Activated CD4-positive, alpha-beta T cell treated with anti-CD3 and anti-CD28 coated beads, Interleukin-10, Interleukin-2, amounts not matched to agents 100 ng/mL and 50 ng/mL, durations not matched to agents 16 hours and 8 hours (primary cell): ENCODE measurements around the gene EXOC3L1.

Experiments used
- DNase-seq: peaks from one replicate; pipeline ENCODE4 v3.0.0-alpha.2; 2020

Gene EXOC3L1

DNA sequence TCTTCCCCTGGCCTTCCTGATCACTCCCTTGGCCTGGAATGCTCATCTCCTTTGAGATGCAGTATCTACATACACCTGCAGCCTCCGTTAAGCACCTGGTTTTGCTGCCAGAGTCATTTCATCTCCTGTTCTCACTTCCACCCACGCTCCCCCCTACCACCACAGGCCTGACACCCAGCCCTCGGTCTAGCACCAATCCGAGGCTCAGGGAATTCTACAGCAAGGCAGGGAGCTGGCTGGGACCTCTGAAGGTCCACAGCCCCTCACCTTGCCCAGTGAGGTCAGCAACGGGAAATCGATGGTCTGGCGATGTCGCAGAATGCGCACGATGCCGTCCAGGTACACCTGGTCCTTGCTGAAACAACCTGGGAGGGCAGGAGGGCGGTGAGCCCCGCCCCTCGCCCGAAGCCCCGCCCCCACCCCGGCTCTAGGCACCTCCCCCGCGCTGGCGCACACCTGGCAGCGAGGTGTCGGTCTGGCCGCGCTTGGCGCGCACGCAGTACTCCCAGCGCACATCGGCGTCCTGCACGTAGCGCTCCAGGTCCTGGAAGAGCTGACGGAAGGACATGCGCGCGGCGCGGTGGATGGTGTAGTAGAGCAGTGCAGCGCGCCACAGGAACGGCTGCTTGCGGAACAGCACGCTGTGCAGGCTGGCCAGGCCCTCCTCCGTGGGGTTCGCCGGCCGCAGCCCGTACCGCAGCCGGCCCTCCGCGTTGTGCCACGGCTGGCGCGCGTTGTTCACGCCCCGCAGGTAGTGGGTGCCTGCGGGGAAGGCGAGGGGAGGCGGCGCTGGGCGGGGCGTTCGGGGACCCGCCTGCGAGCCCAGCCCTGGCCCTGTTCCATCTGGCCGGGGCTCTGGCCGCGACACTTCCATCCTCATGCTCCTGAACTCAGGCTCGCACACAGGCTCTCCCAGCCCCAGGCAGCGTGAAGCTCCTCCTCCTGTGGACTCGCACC is 11.9 kb downstream of the EXOC3L1 start:
- peak; percentile 59 for DNase-seq

DNA sequence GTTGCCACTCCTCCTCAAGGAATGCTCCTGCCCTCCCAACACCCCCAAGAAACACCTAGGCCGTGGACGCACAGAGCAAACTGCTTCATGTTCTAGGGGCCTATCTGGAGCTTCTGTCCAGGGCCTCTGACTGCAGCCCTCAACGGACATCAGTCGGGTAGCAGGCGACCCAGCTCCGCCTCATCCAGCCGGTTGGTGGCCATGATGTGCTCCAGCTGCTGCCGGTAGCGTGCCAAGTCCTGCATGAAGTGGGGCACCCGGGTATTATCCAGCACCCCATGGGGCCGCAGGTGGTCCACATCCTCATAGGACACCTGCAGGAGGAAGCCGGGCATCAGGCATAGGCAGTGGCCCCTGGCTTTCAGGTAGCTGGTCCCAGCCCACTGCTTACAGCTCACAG is 13.3 kb downstream of the EXOC3L1 start:
- DNase-seq, result no peak

DNA sequence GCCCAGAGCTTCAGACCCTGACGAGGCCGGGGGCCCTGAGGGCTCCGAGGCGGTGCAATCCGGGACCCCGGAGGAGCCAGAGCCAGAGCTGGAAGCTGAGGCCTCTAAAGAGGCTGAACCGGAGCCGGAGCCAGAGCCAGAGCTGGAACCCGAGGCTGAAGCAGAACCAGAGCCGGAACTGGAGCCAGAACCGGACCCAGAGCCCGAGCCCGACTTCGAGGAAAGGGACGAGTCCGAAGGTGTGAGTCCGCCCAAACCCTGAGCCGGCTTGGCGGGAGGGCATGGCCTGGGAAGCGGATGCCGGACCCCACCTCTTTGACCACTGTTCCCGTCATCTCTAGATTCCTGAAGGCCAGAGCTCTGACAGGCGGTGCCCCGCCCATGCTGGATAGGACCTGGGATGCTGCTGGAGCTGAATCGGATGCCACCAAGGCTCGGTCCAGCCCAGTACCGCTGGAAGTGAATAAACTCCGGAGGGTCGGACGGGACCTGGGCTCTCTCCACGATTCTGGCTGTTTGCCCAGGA is 15.2 kb downstream of the EXOC3L1 start:
- DNase-seq, result no peak

DNA sequence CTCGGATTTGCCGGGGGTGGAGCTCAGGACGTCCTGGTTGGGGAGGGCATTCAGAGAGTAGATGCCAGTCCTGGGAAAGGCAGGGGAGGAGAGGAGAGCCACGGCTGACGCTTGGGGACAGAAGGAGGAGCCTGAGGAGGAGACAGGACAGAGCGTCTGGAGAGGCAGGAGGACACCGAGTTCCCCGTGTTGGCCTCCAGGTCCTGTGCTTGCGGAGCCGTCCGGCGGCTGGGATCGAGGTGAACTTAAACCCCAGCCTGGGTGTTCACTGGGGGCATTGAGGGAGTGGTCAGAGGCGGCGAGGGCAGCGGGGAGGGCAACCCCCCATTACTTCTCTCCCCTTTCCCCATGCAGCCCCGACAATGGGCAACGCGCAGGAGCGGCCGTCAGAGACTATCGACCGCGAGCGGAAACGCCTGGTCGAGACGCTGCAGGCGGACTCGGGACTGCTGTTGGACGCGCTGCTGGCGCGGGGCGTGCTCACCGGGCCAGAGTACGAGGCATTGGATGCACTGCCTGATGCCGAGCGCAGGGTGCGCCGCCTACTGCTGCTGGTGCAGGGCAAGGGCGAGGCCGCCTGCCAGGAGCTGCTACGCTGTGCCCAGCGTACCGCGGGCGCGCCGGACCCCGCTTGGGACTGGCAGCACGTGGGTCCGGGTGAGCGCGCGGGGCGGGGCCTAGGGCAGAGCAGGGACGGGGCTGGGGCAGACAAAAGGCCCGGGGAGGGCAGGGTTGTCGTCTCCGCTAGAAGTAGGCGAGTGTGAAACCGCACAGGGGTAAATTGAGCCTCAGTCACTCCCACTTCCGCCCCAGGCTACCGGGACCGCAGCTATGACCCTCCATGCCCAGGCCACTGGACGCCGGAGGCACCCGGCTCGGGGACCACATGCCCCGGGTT is 15.9 kb downstream of the EXOC3L1 start:
- DNase-seq, result peak; percentile 81

DNA sequence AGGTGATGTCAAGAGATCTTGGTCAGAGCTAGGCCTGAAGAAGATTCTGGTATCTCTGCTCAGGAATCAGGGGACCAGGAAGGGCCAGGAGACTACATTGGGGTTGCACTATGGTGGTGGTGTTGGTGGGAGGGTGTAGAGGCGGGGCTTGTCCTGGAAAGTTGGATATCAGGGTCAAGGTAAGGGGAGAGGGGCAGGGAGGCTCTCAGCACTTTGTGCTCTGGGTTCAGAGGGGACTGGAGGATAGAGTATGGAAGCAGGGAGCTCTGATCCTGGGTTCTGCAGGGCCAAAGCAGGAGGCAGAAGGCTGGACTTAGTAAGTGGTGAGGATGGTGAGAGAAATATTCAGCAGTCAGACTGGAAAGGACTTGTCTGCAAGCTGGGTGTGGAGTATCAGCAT is 16.6 kb downstream of the EXOC3L1 start:
- no peak for DNase-seq

DNA sequence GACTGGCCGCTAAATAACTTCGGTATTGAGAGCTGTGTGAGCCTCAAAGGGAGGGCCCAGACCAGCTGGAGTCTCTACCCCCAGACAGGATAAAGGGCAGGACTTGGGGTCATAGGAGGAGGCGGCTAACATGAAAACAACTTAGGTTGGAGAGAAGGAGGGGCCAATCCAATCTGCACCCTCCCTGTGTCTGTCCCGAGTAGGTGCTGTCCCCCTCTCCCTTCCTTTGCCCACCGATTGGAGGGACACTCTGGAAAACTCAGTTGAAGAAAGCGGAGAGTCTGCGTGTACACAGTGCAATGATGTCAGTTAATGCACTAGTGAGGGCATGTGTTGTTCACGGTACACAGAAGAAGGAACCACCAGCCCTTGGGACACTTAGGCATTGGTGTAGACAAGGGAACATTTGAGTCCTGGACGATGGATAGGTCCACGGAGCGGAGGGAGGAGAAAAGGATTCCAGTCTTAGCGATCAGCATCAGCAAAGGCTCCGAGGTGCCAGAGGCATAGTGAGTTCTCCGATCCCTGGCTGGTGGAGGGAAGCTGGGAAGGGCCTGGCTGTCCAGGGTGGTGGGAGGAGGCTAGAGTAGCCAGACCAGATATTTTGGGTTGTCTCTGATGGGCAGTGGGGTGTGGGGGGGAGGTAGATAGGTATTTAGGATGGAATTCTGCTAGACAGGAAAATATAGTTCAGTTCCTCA is 18.8 kb downstream of the EXOC3L1 start:
- no peak for DNase-seq

DNA sequence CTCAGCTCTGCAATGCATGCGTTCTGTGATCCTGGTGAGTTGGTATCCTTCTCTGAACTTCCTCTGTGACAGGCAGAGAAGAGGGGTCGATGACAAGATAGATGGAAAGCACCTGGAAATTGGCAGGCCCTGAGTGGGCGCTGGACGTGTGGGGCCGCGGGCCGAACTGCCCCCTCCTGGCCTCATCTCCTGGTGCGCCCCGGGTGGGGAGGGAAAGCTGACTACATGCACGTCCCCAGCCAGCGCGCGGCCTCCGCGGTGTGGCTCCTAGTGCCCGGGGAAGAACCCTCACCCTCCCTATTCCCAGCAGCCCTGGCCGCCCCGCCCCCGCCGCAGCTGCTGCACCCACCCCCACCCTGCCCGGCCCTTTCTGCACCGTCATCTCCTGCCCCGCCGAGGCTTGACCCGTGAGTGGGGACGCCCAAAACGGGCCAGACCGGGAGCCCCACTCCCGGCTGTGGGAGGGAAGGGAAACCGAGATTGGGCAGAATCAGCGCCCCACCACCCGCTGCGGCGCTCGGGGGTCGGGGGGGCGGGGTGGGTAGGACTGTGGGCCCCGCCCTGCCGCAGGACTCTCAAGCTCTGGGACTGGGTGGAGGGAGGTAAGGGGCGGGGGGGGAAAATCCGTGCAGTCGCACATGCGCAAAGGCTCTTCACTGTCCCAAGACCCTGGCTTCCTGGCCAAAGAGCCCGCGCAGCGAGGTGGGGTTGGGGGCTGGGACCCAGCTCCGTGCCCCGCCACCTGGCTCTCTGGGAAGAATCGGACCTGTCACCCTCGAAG is 19.6 kb downstream of the EXOC3L1 start, which contains the start of gene NOL3:
Gene NOL3, plus strand, starts transcription at position 371 of the 781 bp plus-strand sequence.
- DNase-seq, result peak; percentile 68

DNA sequence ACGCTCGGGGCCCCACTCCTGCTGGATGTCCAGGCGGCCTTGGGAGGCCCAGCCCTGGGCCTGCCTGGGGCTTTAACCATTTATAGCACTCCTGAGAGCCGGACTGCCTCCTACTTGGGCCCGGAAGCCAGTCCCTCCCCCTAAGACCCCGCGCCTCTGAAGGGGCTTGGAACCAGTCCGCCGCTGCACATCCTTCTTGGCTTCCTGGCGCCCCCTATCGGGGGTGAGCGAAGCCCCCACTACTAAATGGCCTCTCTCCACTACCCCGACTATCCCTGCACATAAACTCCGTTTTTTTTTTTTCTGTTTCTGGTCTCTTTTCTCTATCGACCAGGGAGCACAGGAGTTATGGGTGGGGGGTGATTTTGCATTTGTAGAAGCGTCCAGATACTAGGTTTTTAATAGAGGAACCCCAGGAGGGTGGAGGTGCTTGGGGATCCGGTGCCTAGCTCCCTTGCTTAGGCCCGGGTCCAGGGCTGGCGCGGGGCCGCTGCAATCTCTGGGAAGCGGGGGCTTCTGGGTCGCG is 20.2 kb downstream of the EXOC3L1 start:
- DNase-seq, result peak; percentile 64

DNA sequence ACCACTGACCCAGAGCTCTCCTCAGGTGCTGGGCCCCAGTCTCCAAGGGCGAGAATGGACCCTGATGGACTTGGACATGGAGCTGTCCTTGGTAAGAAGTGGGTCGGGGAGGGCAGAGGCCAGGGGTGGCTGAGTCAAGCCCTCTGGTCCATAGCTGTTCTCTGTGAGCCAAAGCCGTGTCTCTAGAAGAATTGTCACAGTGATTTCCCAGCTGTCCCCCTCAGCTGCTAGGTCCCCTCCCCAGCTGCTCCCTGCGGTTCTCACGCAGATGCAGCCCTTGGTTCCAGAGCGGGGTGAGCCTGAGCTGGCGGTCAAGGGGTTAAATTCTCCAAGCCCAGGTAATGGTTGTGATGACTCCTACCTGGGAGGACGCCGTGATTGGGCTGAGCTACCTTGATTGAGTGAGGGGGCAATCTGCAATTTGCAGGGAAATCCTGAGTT is 20.9 kb downstream of the EXOC3L1 start:
- DNase-seq, result no peak

DNA sequence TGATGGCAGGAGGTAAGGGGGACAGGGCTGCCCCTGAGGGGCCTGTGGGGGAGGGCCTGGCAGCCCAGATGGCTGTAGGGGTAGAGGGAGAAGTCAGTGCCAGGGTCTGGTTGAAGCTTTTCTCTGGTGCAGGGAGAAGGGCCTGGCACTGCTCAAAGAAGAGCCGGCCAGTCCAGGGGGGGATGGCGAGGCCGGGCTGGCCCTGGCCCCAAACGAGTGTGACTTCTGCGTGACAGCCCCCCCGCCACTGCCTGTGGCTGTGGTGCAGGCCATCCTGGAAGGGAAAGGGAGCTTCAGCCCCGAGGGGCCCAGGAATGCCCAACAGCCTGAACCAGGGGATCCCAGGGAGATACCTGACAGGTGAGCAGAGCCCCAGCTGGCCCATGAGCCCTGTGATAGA is 22.3 kb downstream of the EXOC3L1 start:
- DNase-seq, result no peak

DNA sequence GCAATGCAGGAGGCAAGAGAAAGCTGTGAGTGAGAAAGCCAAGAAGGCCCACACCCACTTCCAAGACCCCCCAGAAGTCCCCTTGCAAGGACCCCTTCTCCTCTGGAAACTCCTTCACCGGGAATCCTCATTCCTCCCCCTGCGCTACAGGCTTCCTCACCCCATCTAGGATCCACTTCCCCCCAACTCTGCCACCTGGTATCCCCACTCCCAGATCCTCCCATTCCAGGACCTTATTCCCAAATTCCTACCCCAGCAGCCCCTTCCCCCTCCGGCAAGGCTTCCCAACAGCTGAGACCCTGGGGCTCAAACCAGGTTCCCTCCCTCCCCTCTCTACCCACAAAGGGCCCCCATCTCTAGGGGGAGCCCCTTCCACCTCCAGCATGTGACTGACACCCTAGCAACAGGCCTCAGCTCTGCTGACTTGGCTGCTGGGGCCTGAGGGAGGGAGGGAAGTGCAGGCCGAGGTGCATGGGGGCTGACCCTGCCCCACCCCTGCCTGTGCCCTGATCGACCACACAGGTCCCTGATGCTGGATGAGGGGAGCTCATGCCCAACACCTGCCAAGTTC is 23.3 kb downstream of the EXOC3L1 start:
- no peak for DNase-seq

DNA sequence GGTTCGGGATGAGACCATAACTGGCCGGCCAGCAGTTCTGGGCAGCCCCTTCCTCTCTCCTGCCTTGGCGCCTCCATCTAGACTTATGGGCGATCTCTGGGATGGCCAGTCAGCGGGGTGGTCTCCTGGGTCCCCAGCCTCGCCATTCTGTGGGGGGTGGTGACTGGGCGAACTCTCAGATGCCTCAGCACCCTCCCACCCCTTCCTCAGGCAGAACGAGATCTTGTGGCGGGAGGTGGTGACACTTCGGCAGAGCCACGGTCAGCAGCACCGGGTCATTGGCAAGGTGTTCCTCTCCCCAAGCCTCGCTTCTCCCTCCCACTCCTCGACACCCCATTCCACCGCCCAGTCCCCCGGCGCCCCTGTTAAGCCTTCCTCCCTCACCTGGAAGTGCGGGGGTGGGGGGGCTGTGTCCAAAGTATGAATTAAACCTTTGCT is 23.8 kb downstream of the EXOC3L1 start:
- no peak for DNase-seq

DNA sequence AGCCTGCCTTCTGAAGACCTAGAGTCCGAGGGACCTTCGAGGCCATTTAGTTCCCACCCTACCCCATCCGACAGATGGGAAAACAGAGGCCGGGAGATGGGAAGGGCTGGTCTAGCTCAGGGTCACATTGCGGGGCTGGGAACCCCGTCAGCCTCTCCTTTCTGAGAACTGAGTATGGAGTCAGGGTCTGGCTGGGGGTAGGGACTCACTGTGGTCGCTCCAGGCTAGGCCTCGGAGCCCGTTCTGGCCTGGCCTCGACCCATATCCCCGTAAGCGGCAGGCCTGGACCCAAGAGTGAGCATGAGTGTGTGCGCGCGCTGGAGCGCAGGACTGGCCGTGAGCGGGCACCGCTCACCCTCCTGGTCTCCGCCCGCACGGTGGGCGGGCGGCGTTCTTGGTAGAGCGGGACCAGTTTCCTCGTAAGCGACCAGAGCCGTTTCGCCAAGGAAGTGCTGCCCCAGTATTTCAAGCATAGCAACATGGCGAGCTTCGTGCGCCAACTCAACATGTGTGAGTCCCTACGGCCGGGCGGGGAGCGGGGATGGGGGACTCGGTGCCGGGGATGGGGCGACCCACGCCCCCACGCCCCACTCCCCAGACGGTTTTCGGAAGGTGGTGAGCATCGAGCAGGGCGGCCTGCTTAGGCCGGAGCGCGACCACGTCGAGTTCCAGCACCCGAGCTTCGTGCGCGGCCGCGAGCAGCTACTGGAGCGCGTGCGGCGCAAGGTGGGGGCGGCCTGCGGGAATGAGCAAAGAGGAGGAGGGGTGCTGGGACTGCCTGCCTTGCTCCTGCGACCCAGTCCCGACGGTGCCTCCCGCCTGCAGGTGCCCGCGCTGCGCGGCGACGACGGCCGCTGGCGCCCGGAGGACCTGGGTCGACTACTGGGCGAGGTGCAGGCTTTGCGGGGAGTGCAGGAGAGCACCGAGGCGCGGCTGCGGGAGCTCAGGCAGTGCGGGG is 24.5 kb downstream of the EXOC3L1 start:
- DNase-seq, result no peak

DNA sequence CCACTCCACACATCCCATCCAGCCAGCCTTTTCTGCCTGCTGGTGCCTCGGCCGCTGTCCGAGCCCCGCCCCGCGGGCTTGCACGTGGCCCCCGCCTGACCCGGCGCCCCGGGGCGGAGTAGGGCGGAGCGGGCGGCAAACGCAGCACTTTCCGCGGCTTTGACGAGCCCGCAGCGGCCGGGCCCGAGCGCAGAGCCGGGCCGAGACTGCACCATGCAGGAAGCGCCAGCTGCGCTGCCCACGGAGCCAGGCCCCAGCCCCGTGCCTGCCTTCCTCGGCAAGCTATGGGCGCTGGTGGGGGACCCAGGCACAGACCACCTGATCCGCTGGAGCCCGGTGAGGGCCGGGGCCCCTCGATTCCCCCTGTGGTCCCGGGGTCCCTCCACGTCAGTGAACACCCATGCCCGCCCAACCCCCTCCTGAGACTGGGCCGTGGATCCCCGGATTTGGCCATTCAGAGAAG is 25.3 kb downstream of the EXOC3L1 start, which contains the start of gene HSF4:
Gene HSF4, plus strand, starts transcription at position 147 of the 463 bp plus-strand sequence. Its CDS starts 67 bp downstream, at position 214.
- DNase-seq, result no peak

DNA sequence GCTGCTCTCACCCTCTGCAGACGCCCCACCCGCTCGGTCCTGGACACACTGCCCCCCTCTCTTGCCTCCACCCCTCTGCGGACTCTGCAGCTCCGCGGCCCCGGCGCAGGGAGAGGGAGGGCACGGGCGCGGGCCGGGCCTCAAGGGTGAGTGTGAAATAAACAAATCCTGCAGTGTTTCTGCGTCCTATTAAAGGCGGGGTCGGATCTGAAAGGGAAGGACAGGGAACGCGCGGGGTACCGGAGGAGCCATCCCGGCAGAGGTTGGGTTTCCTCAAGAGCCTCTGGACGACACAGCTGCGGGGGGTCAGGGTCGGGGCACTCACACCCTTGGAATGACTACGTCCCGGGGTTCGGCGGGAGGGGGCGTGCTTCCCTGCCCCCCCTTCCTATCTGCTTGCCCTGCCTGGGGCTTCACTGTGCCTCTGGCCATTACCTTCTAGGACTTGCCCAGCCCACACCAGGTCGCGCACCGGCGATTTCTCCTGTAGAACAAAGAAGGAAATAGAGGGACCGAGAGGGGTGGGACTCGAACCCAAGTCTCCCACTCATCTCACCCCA is 25.9 kb downstream of the EXOC3L1 start:
- DNase-seq, result no peak

DNA sequence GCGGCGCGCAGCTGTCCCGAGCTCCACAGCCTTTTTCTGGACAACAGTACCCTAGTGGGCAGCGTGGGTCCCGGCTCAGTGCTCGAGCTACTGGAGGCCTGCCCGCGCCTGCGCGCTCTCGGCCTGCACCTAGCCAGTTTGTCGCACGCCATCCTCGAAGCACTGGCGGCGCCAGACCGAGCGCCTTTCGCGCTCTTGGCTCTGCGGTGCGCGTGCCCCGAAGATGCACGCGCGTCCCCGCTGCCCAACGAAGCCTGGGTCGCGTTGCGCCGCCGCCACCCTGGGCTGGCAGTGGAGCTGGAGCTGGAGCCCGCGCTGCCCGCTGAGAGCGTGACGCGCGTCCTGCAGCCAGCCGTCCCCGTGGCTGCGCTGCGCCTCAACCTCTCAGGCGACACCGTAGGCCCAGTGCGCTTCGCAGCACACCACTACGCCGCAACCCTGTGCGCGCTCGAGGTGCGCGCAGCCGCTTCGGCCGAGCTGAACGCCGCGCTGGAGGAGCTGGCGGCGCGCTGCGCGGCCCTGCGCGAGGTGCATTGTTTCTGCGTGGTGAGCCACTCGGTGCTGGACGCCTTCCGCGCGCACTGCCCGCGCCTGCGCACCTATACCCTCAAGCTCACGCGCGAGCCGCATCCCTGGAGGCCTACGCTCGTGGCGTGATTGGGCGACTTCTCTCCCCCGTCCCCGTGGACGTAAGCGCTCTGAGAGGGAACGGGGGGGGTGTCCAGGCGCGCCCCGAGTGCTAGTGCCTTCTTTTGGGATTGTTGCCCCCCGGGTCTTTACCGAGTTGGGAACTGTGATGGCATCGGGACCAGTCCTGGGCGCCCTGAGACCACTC is 26.6 kb downstream of the EXOC3L1 start:
- DNase-seq, result peak; percentile 79

DNA sequence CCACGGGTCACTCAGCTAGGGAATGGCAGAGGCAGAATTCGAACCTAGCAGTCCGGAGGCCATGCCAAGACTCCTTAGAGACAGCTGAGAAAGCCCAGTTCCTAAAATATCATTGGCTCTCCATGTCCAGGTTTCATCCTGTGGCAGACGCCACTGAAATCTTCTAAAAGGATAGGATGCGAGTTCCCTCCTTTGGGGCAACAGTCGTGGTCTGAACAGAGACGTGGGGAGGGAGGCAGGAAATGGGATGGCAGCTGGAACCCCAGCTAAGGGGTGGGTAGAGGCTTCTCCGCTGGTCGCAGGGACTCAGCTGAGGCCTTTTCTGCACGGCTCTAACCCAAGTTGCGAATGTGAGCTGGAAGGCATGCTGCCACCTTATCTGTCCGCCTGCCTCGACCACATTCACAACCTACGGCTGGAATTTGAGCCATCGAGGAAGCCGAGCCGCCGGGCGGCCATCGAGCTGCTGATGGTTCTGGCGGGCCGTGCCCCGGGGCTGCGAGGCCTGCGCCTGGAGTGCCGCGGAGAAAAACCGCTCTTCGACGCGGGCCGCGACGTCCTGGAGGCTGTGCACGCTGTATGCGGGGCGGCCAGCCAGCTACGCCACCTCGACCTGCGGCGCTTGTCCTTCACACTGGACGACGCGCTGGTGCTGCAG is 27.3 kb downstream of the EXOC3L1 start:
- no peak for DNase-seq

DNA sequence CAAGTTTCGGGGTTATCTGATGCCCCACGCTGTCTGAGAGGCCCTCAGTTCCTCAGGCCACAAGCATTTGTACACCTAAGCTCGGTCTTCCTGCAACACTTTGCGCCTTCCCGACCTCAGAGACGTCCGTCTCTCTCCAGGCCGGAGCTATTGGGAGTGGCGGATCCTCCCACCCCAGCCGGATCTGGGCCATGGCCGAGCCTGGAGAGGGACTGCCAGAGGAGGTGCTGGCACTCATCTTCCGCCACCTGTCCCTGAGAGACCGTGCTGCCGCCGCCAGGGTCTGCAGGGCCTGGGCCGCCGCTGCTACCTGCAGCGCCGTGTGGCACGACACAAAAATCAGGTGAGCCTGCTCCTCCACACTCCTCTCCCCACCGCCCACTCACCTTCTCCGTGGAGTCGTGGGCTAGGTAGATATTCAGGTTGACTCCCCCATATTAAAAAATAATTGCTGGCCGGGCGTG is 28.3 kb downstream of the EXOC3L1 start:
- DNase-seq, result no peak
